WTC11 (cell line): ENCODE data around the gene CADM1. TPM values are rescaled to one million over a fixed set of nuclear protein-coding genes. Genes with fewer than 3 reads are reported as not detected.
A peak's percentile ranks its signal among the peaks of the same experiment; 100 is the strongest.

Experiments used
- ATF3 ChIP-seq: sonication (generic); formaldehyde crosslinking; conservative IDR thresholded peaks from 2 replicates; pipeline ENCODE4 v1.8.1; 2022; ENCODE audit warnings: mild to moderate bottlenecking, missing genetic modification reagents
- E2F4 ChIP-seq: sonication (generic); formaldehyde crosslinking; IDR thresholded peaks from 2 replicates; pipeline ENCODE4 v1.8.1; 2022; ENCODE audit warnings: low read depth, mild to moderate bottlenecking, moderate library complexity, missing genetic modification reagents, borderline replicate concordance
- FOXK1 ChIP-seq: sonication (generic); formaldehyde crosslinking; IDR thresholded peaks from 2 replicates; pipeline ENCODE4 v1.8.0; 2022; ENCODE audit warnings: mild to moderate bottlenecking, moderate library complexity, missing genetic modification reagents
- FOXP1 ChIP-seq: sonication (generic); formaldehyde crosslinking; IDR thresholded peaks from 2 replicates; pipeline ENCODE4 v1.8.0; 2022; ENCODE audit warnings: missing genetic modification reagents, mild to moderate bottlenecking, moderate library complexity, borderline replicate concordance
- GTF2I ChIP-seq: fragments of 250-450 bp; sonication (Bioruptor Pico); conservative IDR thresholded peaks from 2 replicates; pipeline ENCODE4 v1.4.0; 2021; ENCODE audit warnings: mild to moderate bottlenecking
- IRF2 ChIP-seq: sonication (generic); formaldehyde crosslinking; IDR thresholded peaks from 2 replicates; pipeline ENCODE4 v1.8.0; 2022; ENCODE audit warnings: low read depth, missing genetic modification reagents, borderline replicate concordance
- MYBL2 ChIP-seq: sonication (generic); formaldehyde crosslinking; IDR thresholded peaks from 2 replicates; pipeline ENCODE4 v1.8.1; 2023; ENCODE audit warnings: mild to moderate bottlenecking, moderate library complexity, missing genetic modification reagents
- NR3C1 ChIP-seq: sonication (generic); formaldehyde crosslinking; conservative IDR thresholded peaks from 2 replicates; pipeline ENCODE4 v1.8.1; 2023; ENCODE audit warnings: low read depth, mild to moderate bottlenecking, missing genetic modification reagents
- RORB ChIP-seq: fragments of 250-450 bp; sonication (Bioruptor Pico); IDR thresholded peaks from 2 replicates; pipeline ENCODE4 v1.9.0; 2021; ENCODE audit warnings: mild to moderate bottlenecking
- SMAD4 ChIP-seq: sonication (generic); formaldehyde crosslinking; IDR thresholded peaks from 2 replicates; pipeline ENCODE4 v1.8.0; 2022; ENCODE audit warnings: mild to moderate bottlenecking, missing genetic modification reagents
- SP1 ChIP-seq: sonication (generic); formaldehyde crosslinking; conservative IDR thresholded peaks from 2 replicates; pipeline ENCODE4 v1.8.1; 2022; ENCODE audit warnings: missing genetic modification reagents
- ZNF219 ChIP-seq: sonication (generic); formaldehyde crosslinking; IDR thresholded peaks from 2 replicates; pipeline ENCODE4 v1.8.0; 2023; ENCODE audit warnings: missing genetic modification reagents, mild to moderate bottlenecking, borderline replicate concordance
- ZNF263 ChIP-seq: sonication (generic); formaldehyde crosslinking; IDR thresholded peaks from 2 replicates; pipeline ENCODE4 v1.8.1; 2022; ENCODE audit warnings: low read depth, mild to moderate bottlenecking, moderate library complexity, missing genetic modification reagents
- ZNF532 ChIP-seq: fragments of 250-450 bp; sonication (Bioruptor Pico); IDR thresholded peaks from 2 replicates; pipeline ENCODE4 v1.9.0; 2021; ENCODE audit warnings: mild to moderate bottlenecking, borderline replicate concordance
- total RNA-seq: library from RNA; stranded (reverse); gene quantifications from 3 replicates; pipeline ENCODE4 v1.2.3, GENCODE V29; 2021
- TF ChIP-seq, protein P1 (sequence below): sonication (generic); formaldehyde crosslinking; IDR thresholded peaks from 2 replicates; pipeline ENCODE4 v1.8.1; 2023; ENCODE audit warnings: mild to moderate bottlenecking, moderate library complexity, missing genetic modification reagents
- TF ChIP-seq, protein P2 (sequence below): sonication (generic); formaldehyde crosslinking; IDR thresholded peaks from 2 replicates; pipeline ENCODE4 v1.8.0; 2022; ENCODE audit warnings: mild to moderate bottlenecking, missing genetic modification reagents
- TF ChIP-seq, protein P3 (sequence below): sonication (generic); formaldehyde crosslinking; IDR thresholded peaks from 2 replicates; pipeline ENCODE4 v1.8.0; 2023; ENCODE audit warnings: missing genetic modification reagents
- TF ChIP-seq, protein P4 (sequence below): sonication (generic); formaldehyde crosslinking; IDR thresholded peaks from 2 replicates; pipeline ENCODE4 v1.8.1; 2022; ENCODE audit warnings: mild to moderate bottlenecking, missing genetic modification reagents, moderate library complexity, borderline replicate concordance
- TF ChIP-seq, protein P5 (sequence below): sonication (generic); formaldehyde crosslinking; IDR thresholded peaks from 2 replicates; pipeline ENCODE4 v1.8.0; 2023; ENCODE audit warnings: missing genetic modification reagents, mild to moderate bottlenecking, borderline replicate concordance
- TF ChIP-seq, protein P6 (sequence below): sonication (generic); formaldehyde crosslinking; IDR thresholded peaks from 2 replicates; pipeline ENCODE4 v1.8.1; 2023; ENCODE audit warnings: mild to moderate bottlenecking, missing genetic modification reagents

The CADM1 gene
- total RNA-seq, 1 experiment from 2014 or later: 26.8 TPM

DNA sequence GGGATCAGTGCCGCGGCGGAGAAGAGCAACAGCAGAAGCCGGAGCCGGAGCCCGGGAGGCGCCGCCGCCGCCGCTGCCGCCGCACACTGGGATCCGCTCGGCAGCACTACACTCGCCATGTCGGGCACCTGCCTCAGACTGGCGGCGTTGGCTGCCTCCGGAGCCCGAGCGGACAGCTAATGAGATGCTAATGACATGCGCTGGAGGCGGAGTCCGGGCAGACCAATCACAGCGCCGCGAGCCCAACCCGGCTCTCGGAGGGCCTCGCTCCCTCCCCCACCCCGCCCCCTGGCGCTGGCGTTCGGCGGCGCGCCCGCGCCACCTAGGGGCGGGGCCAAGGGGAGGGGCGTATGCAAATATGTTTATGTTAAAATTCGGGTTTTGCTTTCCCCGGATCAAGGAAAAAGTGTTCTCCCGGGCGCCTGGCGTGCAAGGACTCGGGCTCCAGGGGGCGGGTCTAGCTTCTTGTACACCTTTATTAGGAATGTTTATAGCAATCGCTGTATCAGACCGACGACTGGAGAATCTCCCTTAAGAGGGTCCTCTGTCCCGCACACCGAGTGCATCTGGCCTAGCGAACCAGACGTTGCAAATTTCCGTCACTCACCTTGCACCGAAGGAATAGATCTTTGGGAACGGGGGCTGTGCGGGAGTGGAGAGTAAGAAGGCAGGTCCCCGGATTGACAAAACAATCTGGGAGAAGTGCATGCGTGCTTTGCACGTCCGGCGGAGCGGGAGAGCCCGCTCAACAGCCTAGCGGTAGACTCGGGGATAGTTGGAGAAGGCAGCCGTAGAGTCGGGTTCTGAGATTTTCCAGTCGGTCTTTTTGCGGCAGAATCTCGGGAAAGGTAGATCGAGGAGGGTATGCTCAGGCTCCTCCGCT is at the start of gene CADM1 (continued):
- TF ChIP-seq ZNF263 (no peak), IRF2 (CRISPR knock-in tag) (no peak), SP1 (CRISPR knock-in tag) (peak; percentile 52), FOXP1 (peak; percentile 75; the same call in 1 of the 2 replicates), GTF2I (CRISPR knock-in tag) (no peak), MYBL2 (CRISPR knock-in tag) (peak; percentile 64; the same call in 1 of the 2 replicates), RORB (CRISPR knock-in tag) (no peak), E2F4 (no peak), SMAD4 (CRISPR knock-in tag) (no peak), ZNF532 (CRISPR knock-in tag) (no peak), ZNF219 (CRISPR knock-in tag) (no peak), NR3C1 (no peak), ATF3 (CRISPR knock-in tag) (no peak), FOXK1 (CRISPR knock-in tag) (no peak)
- TF ChIP-seq, protein P1, sequence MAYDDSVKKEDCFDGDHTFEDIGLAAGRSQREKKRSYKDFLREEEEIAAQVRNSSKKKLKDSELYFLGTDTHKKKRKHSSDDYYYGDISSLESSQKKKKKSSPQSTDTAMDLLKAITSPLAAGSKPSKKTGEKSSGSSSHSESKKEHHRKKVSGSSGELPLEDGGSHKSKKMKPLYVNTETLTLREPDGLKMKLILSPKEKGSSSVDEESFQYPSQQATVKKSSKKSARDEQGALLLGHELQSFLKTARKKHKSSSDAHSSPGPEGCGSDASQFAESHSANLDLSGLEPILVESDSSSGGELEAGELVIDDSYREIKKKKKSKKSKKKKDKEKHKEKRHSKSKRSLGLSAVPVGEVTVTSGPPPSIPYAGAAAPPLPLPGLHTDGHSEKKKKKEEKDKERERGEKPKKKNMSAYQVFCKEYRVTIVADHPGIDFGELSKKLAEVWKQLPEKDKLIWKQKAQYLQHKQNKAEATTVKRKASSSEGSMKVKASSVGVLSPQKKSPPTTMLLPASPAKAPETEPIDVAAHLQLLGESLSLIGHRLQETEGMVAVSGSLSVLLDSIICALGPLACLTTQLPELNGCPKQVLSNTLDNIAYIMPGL: no peak; the same call in 1 of the 2 replicates
- TF ChIP-seq, protein P2, sequence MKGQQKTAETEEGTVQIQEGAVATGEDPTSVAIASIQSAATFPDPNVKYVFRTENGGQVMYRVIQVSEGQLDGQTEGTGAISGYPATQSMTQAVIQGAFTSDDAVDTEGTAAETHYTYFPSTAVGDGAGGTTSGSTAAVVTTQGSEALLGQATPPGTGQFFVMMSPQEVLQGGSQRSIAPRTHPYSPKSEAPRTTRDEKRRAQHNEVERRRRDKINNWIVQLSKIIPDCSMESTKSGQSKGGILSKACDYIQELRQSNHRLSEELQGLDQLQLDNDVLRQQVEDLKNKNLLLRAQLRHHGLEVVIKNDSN (CRISPR knock-in tag): no peak
- TF ChIP-seq, protein P3, sequence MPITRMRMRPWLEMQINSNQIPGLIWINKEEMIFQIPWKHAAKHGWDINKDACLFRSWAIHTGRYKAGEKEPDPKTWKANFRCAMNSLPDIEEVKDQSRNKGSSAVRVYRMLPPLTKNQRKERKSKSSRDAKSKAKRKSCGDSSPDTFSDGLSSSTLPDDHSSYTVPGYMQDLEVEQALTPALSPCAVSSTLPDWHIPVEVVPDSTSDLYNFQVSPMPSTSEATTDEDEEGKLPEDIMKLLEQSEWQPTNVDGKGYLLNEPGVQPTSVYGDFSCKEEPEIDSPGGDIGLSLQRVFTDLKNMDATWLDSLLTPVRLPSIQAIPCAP (CRISPR knock-in tag): no peak
- TF ChIP-seq, protein P4, sequence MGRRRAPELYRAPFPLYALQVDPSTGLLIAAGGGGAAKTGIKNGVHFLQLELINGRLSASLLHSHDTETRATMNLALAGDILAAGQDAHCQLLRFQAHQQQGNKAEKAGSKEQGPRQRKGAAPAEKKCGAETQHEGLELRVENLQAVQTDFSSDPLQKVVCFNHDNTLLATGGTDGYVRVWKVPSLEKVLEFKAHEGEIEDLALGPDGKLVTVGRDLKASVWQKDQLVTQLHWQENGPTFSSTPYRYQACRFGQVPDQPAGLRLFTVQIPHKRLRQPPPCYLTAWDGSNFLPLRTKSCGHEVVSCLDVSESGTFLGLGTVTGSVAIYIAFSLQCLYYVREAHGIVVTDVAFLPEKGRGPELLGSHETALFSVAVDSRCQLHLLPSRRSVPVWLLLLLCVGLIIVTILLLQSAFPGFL (CRISPR knock-in tag): no peak
- TF ChIP-seq, protein P5, sequence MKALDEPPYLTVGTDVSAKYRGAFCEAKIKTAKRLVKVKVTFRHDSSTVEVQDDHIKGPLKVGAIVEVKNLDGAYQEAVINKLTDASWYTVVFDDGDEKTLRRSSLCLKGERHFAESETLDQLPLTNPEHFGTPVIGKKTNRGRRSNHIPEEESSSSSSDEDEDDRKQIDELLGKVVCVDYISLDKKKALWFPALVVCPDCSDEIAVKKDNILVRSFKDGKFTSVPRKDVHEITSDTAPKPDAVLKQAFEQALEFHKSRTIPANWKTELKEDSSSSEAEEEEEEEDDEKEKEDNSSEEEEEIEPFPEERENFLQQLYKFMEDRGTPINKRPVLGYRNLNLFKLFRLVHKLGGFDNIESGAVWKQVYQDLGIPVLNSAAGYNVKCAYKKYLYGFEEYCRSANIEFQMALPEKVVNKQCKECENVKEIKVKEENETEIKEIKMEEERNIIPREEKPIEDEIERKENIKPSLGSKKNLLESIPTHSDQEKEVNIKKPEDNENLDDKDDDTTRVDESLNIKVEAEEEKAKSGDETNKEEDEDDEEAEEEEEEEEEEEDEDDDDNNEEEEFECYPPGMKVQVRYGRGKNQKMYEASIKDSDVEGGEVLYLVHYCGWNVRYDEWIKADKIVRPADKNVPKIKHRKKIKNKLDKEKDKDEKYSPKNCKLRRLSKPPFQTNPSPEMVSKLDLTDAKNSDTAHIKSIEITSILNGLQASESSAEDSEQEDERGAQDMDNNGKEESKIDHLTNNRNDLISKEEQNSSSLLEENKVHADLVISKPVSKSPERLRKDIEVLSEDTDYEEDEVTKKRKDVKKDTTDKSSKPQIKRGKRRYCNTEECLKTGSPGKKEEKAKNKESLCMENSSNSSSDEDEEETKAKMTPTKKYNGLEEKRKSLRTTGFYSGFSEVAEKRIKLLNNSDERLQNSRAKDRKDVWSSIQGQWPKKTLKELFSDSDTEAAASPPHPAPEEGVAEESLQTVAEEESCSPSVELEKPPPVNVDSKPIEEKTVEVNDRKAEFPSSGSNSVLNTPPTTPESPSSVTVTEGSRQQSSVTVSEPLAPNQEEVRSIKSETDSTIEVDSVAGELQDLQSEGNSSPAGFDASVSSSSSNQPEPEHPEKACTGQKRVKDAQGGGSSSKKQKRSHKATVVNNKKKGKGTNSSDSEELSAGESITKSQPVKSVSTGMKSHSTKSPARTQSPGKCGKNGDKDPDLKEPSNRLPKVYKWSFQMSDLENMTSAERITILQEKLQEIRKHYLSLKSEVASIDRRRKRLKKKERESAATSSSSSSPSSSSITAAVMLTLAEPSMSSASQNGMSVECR (CRISPR knock-in tag): no peak
- TF ChIP-seq, protein P6, sequence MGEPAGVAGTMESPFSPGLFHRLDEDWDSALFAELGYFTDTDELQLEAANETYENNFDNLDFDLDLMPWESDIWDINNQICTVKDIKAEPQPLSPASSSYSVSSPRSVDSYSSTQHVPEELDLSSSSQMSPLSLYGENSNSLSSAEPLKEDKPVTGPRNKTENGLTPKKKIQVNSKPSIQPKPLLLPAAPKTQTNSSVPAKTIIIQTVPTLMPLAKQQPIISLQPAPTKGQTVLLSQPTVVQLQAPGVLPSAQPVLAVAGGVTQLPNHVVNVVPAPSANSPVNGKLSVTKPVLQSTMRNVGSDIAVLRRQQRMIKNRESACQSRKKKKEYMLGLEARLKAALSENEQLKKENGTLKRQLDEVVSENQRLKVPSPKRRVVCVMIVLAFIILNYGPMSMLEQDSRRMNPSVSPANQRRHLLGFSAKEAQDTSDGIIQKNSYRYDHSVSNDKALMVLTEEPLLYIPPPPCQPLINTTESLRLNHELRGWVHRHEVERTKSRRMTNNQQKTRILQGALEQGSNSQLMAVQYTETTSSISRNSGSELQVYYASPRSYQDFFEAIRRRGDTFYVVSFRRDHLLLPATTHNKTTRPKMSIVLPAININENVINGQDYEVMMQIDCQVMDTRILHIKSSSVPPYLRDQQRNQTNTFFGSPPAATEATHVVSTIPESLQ (CRISPR knock-in tag): no peak
